HuH-7.5 (cell line): Measurements from ENCODE around the gene UBE2E1.

Experiments
- DNase-seq: peaks from one replicate; pipeline ENCODE4 v3.0.0; 2011; ENCODE audit warnings: low spot score

UBE2E1 gene

GRCh38 chr3:23795096-23795495, 10.7 kb upstream of the UBE2E1 start:
- no peak for DNase-seq

GRCh38 chr3:23796518-23796917, 9.2 kb upstream of the UBE2E1 start:
- no peak for DNase-seq

- no peak for DNase-seq
Observed at GRCh38 chr3:23797491-23797890, 8.3 kb upstream of the UBE2E1 start.

GRCh38 chr3:23798456-23798855, 7.3 kb upstream of the UBE2E1 start:
- no peak for DNase-seq

GRCh38 chr3:23798876-23799275, 6.9 kb upstream of the UBE2E1 start:
- DNase-seq: no peak

GRCh38 chr3:23800731-23801130, 5.0 kb upstream of the UBE2E1 start:
- DNase-seq: no peak

GRCh38 chr3:23804441-23805209, 1.1 kb upstream of the UBE2E1 start:
- DNase-seq: no peak

- DNase-seq: no peak
Observed at GRCh38 chr3:23805210-23805632, 534 bp upstream of the UBE2E1 start.

- DNase-seq: peak; percentile 73
Observed at GRCh38 chr3:23806534-23807423, 1.0 kb downstream of the UBE2E1 start.

GRCh38 chr3:23807424-23808015, 1.8 kb downstream of the UBE2E1 start:
- peak; percentile 52 for DNase-seq

- DNase-seq: no peak
Observed at GRCh38 chr3:23808525-23808924, 2.8 kb downstream of the UBE2E1 start.

GRCh38 chr3:23809294-23809693, 3.5 kb downstream of the UBE2E1 start:
- no peak for DNase-seq

GRCh38 chr3:23809840-23810342, 4.1 kb downstream of the UBE2E1 start:
- no peak for DNase-seq

- DNase-seq: peak; percentile 93
Observed at GRCh38 chr3:23810343-23811184, 4.8 kb downstream of the UBE2E1 start.

GRCh38 chr3:23811185-23811527, 5.4 kb downstream of the UBE2E1 start:
- peak; percentile 68 for DNase-seq

- DNase-seq: no peak
Observed at GRCh38 chr3:23811919-23812318, 6.2 kb downstream of the UBE2E1 start.

GRCh38 chr3:23815879-23816278, 10.1 kb downstream of the UBE2E1 start:
- no peak for DNase-seq

- no peak for DNase-seq
Observed at GRCh38 chr3:23816721-23817120, 11.0 kb downstream of the UBE2E1 start.

- DNase-seq: no peak
Observed at GRCh38 chr3:23817508-23818223, 11.9 kb downstream of the UBE2E1 start.

- no peak for DNase-seq
Observed at GRCh38 chr3:23819599-23820360, 14.0 kb downstream of the UBE2E1 start.
